ENCODE data around the gene DSCAML1.

The DSCAML1 gene

GRCh38 chr11:117704395-117705100 is 92.5 kb downstream of the DSCAML1 start (continued):
- TF ChIP-seq, protein P1, sequence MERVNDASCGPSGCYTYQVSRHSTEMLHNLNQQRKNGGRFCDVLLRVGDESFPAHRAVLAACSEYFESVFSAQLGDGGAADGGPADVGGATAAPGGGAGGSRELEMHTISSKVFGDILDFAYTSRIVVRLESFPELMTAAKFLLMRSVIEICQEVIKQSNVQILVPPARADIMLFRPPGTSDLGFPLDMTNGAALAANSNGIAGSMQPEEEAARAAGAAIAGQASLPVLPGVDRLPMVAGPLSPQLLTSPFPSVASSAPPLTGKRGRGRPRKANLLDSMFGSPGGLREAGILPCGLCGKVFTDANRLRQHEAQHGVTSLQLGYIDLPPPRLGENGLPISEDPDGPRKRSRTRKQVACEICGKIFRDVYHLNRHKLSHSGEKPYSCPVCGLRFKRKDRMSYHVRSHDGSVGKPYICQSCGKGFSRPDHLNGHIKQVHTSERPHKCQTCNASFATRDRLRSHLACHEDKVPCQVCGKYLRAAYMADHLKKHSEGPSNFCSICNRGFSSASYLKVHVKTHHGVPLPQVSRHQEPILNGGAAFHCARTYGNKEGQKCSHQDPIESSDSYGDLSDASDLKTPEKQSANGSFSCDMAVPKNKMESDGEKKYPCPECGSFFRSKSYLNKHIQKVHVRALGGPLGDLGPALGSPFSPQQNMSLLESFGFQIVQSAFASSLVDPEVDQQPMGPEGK (CRISPR knock-in tag; IDR thresholded peaks at IDR 0.05; ENCODE audit: borderline replicate concordance) = no peak
- TF ChIP-seq TCF4 (CRISPR knock-in tag; IDR thresholded peaks at IDR 0.05; ENCODE audit: borderline replicate concordance) = no peak
- TF ChIP-seq, protein P2, sequence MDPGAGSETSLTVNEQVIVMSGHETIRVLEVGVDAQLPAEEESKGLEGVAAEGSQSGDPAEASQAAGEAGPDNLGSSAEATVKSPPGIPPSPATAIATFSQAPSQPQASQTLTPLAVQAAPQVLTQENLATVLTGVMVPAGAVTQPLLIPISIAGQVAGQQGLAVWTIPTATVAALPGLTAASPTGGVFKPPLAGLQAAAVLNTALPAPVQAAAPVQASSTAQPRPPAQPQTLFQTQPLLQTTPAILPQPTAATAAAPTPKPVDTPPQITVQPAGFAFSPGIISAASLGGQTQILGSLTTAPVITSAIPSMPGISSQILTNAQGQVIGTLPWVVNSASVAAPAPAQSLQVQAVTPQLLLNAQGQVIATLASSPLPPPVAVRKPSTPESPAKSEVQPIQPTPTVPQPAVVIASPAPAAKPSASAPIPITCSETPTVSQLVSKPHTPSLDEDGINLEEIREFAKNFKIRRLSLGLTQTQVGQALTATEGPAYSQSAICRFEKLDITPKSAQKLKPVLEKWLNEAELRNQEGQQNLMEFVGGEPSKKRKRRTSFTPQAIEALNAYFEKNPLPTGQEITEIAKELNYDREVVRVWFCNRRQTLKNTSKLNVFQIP (CRISPR knock-in tag; IDR thresholded peaks at IDR 0.05; ENCODE audit: borderline replicate concordance, low read depth) = no peak

DNA sequence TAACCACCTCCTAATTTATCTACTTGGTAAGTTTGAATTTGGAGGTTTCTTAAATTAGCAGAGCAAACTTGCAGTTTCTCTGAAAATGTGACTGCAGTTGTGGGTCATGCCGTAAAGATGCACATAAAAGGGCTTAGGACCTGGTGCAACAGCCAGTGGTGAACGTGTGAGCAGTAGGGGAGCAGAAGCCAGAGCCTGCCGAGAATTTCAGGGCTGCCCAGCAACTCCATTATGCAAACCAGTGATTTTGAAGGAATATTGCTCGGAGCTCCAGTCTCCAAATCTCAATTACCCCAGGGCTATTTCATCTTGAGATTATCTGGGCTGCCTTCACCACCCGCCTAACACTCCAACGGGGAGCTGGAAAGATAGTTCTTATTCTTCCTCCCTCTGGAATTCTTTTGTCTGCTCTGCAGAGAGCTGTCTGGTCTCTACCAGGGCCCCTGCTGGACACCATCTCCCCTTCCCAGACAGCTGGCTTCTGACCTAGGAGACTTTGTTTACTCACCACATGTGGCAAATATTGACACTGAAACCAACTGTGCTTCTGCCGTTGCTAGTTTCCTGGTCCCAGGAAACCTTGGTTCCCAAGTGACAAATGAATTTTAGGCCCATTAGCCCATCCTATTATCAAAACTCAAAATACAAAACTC is 93.9 kb downstream of the DSCAML1 start:
- no peak for TF ChIP-seq ARNTL (CRISPR knock-in tag; IDR thresholded peaks at IDR 0.05; ENCODE audit: borderline replicate concordance, low read depth)
- no peak for TF ChIP-seq TOX (CRISPR knock-in tag; IDR thresholded peaks at IDR 0.05; ENCODE audit: borderline replicate concordance)
- TF ChIP-seq ZNF70 (CRISPR knock-in tag; IDR thresholded peaks at IDR 0.05) = no peak
- TF ChIP-seq, protein P1 (CRISPR knock-in tag; IDR thresholded peaks at IDR 0.05; ENCODE audit: borderline replicate concordance) = no peak
- no peak for TF ChIP-seq CSDC2 (CRISPR knock-in tag; IDR thresholded peaks at IDR 0.05)
- TF ChIP-seq, protein P2 (CRISPR knock-in tag; IDR thresholded peaks at IDR 0.05; ENCODE audit: borderline replicate concordance, low read depth) = no peak
- TF ChIP-seq, protein P3, sequence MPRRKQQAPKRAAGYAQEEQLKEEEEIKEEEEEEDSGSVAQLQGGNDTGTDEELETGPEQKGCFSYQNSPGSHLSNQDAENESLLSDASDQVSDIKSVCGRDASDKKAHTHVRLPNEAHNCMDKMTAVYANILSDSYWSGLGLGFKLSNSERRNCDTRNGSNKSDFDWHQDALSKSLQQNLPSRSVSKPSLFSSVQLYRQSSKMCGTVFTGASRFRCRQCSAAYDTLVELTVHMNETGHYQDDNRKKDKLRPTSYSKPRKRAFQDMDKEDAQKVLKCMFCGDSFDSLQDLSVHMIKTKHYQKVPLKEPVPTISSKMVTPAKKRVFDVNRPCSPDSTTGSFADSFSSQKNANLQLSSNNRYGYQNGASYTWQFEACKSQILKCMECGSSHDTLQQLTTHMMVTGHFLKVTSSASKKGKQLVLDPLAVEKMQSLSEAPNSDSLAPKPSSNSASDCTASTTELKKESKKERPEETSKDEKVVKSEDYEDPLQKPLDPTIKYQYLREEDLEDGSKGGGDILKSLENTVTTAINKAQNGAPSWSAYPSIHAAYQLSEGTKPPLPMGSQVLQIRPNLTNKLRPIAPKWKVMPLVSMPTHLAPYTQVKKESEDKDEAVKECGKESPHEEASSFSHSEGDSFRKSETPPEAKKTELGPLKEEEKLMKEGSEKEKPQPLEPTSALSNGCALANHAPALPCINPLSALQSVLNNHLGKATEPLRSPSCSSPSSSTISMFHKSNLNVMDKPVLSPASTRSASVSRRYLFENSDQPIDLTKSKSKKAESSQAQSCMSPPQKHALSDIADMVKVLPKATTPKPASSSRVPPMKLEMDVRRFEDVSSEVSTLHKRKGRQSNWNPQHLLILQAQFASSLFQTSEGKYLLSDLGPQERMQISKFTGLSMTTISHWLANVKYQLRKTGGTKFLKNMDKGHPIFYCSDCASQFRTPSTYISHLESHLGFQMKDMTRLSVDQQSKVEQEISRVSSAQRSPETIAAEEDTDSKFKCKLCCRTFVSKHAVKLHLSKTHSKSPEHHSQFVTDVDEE (CRISPR knock-in tag; IDR thresholded peaks at IDR 0.05) = no peak
- TF ChIP-seq ZFP30 (CRISPR knock-in tag; IDR thresholded peaks at IDR 0.05) = no peak
- no peak for TF ChIP-seq ESRRG (CRISPR knock-in tag; IDR thresholded peaks at IDR 0.05)
- TF ChIP-seq TCF4 (CRISPR knock-in tag; IDR thresholded peaks at IDR 0.05; ENCODE audit: borderline replicate concordance) = no peak
- TF ChIP-seq ISL1 (CRISPR knock-in tag; IDR thresholded peaks at IDR 0.05) = no peak
- no peak for TF ChIP-seq RARB (CRISPR knock-in tag; IDR thresholded peaks at IDR 0.05)
- TF ChIP-seq CSRNP3 (CRISPR knock-in tag; IDR thresholded peaks at IDR 0.05) = no peak
- no peak for TF ChIP-seq ZNF8 (CRISPR knock-in tag; IDR thresholded peaks at IDR 0.05)
- TF ChIP-seq BACH2 (CRISPR knock-in tag; IDR thresholded peaks at IDR 0.05; ENCODE audit: borderline replicate concordance) = no peak
- TF ChIP-seq GLIS3 (CRISPR knock-in tag; IDR thresholded peaks at IDR 0.05) = no peak
- no peak for TF ChIP-seq ZFP3 (CRISPR knock-in tag; IDR thresholded peaks at IDR 0.05)
- TF ChIP-seq PPARA (CRISPR knock-in tag; IDR thresholded peaks at IDR 0.05; ENCODE audit: borderline replicate concordance) = no peak
- no peak for ATAC-seq

Data from SK-N-SH treated with all-trans-retinoic acid at 6 μM for 48 hours (cell line).